Endothelial cell (in vitro differentiated cells): ENCODE results near the gene WWP2. TPM values are rescaled to one million over a fixed set of nuclear protein-coding genes. Genes with fewer than 3 reads are reported as not detected.

Source experiments
- DNase-seq: peaks from one replicate; pipeline ENCODE4 v3.0.0; 2021; ENCODE audit warnings: low spot score
- H3K27ac Mint-ChIP-seq: one replicate; pipeline ENCODE4 v1.8.0; 2021; ENCODE audit warnings: mixed read lengths, inconsistent platforms; ENCODE audit not compliant: unreplicated experiment
- H3K27me3 Mint-ChIP-seq: one replicate; pipeline ENCODE4 v1.8.0; 2021; ENCODE audit warnings: mild to moderate bottlenecking, moderate library complexity, mixed read lengths, inconsistent platforms; ENCODE audit not compliant: unreplicated experiment
- H3K36me3 Mint-ChIP-seq: one replicate; pipeline ENCODE4 v1.8.0; 2021; ENCODE audit warnings: mild to moderate bottlenecking, low read depth, mixed read lengths, inconsistent platforms; ENCODE audit not compliant: unreplicated experiment
- H3K4me1 Mint-ChIP-seq: one replicate; pipeline ENCODE4 v1.8.0; 2021; ENCODE audit warnings: mild to moderate bottlenecking, mixed read lengths, inconsistent platforms; ENCODE audit not compliant: unreplicated experiment
- H3K4me3 Mint-ChIP-seq: one replicate; pipeline ENCODE4 v1.8.0; 2021; ENCODE audit warnings: mild to moderate bottlenecking, mixed read lengths, inconsistent platforms; ENCODE audit not compliant: unreplicated experiment
- H3K9me3 Mint-ChIP-seq: one replicate; pipeline ENCODE4 v1.8.0; 2021; ENCODE audit warnings: mixed read lengths, inconsistent platforms; ENCODE audit not compliant: unreplicated experiment
- CTCF ChIP-seq: fragments of 200-600 bp; sonication (generic); IDR thresholded peaks from one replicate; pipeline ENCODE4 v1.5.0; 2021; ENCODE audit warnings: antibody characterized with exemption; ENCODE audit not compliant: unreplicated experiment
- total RNA-seq: library from RNA; stranded (reverse); fragmentation: NEBNext Ultra II Directional; extraction: Animal tissue kit (Norgen Biotek cat#: 25700); gene quantifications from one replicate; pipeline ENCODE4 v1.2.1, GENCODE V29; 2021; ENCODE audit not compliant: unreplicated experiment

Gene WWP2
- total RNA-seq, 1 donor from 2014 or later, result 35.3 TPM

- no peak overlapping the region for H3K27ac Mint-ChIP-seq
- no peak overlapping the region for H3K4me3 Mint-ChIP-seq
- peaks cover 9% of the 10 kb centered on the region for H3K27me3 Mint-ChIP-seq
- H3K36me3 Mint-ChIP-seq, result peaks cover 29% of the 10 kb centered on the region
- H3K4me1 Mint-ChIP-seq, result no peaks in the 10 kb centered on the region
- no peak for TF ChIP-seq CTCF
- no peak for DNase-seq
- H3K9me3 Mint-ChIP-seq, result no peaks in the 10 kb centered on the region
Observed at GRCh38 chr16:69932691-69933392, 170.7 kb downstream of the WWP2 start.

GRCh38 chr16:69934044-69934443 lies 171.9 kb downstream of the WWP2 start:
- Mint-ChIP-seq H3K27ac (no peak overlapping the region), H3K4me3 (no peak overlapping the region), H3K9me3 (no peaks in the 10 kb centered on the region), H3K36me3 (peaks cover 29% of the 10 kb centered on the region), H3K4me1 (no peaks in the 10 kb centered on the region), H3K27me3 (peaks cover 9% of the 10 kb centered on the region)
- TF ChIP-seq CTCF, result no peak
- no peak for DNase-seq

- Mint-ChIP-seq H3K36me3 (peaks cover 29% of the 10 kb centered on the region), H3K4me1 (no peaks in the 10 kb centered on the region), H3K27ac (no peak overlapping the region), H3K27me3 (peaks cover 11% of the 10 kb centered on the region), H3K9me3 (no peaks in the 10 kb centered on the region), H3K4me3 (no peak overlapping the region)
- no peak for DNase-seq
- no peak for TF ChIP-seq CTCF
Observed at GRCh38 chr16:69934751-69935150, 172.6 kb downstream of the WWP2 start.

GRCh38 chr16:69935278-69935711 lies 173.2 kb downstream of the WWP2 start:
- peaks cover 29% of the 10 kb centered on the region for H3K36me3 Mint-ChIP-seq
- no peak for TF ChIP-seq CTCF
- H3K27me3 Mint-ChIP-seq, result peaks cover 11% of the 10 kb centered on the region
- no peak overlapping the region for H3K27ac Mint-ChIP-seq
- H3K4me3 Mint-ChIP-seq, result no peak overlapping the region
- H3K9me3 Mint-ChIP-seq, result no peaks in the 10 kb centered on the region
- no peaks in the 10 kb centered on the region for H3K4me1 Mint-ChIP-seq
- no peak for DNase-seq

- Mint-ChIP-seq H3K27me3 (peaks cover 11% of the 10 kb centered on the region), H3K36me3 (peaks cover 29% of the 10 kb centered on the region)
Observed at GRCh38 chr16:69935740-69936139, 173.6 kb downstream of the WWP2 start.

More at GRCh38 chr16:69935740-69936139, 173.6 kb downstream of the WWP2 start:
- Mint-ChIP-seq H3K27ac (no peak overlapping the region), H3K4me1 (no peaks in the 10 kb centered on the region), H3K9me3 (no peaks in the 10 kb centered on the region), H3K4me3 (no peak overlapping the region)
- no peak for DNase-seq
- no peak for TF ChIP-seq CTCF
